HG02938 (cell line): Measurements from ENCODE around the gene TCL1B.
"Not testable (repeated sequence)": the region's sequence is repeated elsewhere in the genome, so short reads cannot be mapped to it uniquely, and the experiment has no call there.

ENCODE experiments used
- ATAC-seq: cut with Tn5 transposase; IDR thresholded peaks from one replicate; pipeline ENCODE4 v1.9.1; 2021; ENCODE audit warnings: mild to moderate bottlenecking, moderate library complexity; ENCODE audit not compliant: unreplicated experiment

TCL1B gene

GRCh38 chr14:95685978-95686922 is at the start of gene TCL1B:
Gene TCL1B (plus strand): TSS chr14:95686426. CDS start chr14:95686468, 42 bp downstream.
- no peak for ATAC-seq

- no peak for ATAC-seq
Measured at GRCh38 chr14:95644981-95645380, 41.2 kb upstream of the TCL1B start.

- ATAC-seq, result no peak
Measured at GRCh38 chr14:95645389-95645996, 40.7 kb upstream of the TCL1B start.

GRCh38 chr14:95647926-95648325 is 38.3 kb upstream of the TCL1B start:
- no peak for ATAC-seq

- no peak for ATAC-seq
Measured at GRCh38 chr14:95649230-95649629, 37.0 kb upstream of the TCL1B start.

- no peak for ATAC-seq
Measured at GRCh38 chr14:95651028-95651427, 35.2 kb upstream of the TCL1B start.

GRCh38 chr14:95651821-95652583 is 34.2 kb upstream of the TCL1B start:
- ATAC-seq, result no peak

GRCh38 chr14:95652690-95653089 is 33.5 kb upstream of the TCL1B start:
- no peak for ATAC-seq

GRCh38 chr14:95655461-95655860 is 30.8 kb upstream of the TCL1B start:
- ATAC-seq, result no peak

- no peak for ATAC-seq
Measured at GRCh38 chr14:95656634-95657033, 29.6 kb upstream of the TCL1B start.

GRCh38 chr14:95657454-95657853 is 28.8 kb upstream of the TCL1B start:
- no peak for ATAC-seq

GRCh38 chr14:95659293-95659989 is 26.8 kb upstream of the TCL1B start:
- ATAC-seq, result no peak

GRCh38 chr14:95659990-95660385 is 26.2 kb upstream of the TCL1B start:
- no peak for ATAC-seq

GRCh38 chr14:95660651-95661515 is 25.3 kb upstream of the TCL1B start:
- no peak for ATAC-seq

- peak; percentile 49 for ATAC-seq
Measured at GRCh38 chr14:95662376-95663186, 23.6 kb upstream of the TCL1B start.

- ATAC-seq, result no peak
Measured at GRCh38 chr14:95663226-95663797, 22.9 kb upstream of the TCL1B start.

GRCh38 chr14:95664066-95664465 is 22.2 kb upstream of the TCL1B start:
- ATAC-seq, result no peak

- ATAC-seq, result no peak
Measured at GRCh38 chr14:95664546-95664945, 21.7 kb upstream of the TCL1B start.

GRCh38 chr14:95665530-95665929 is 20.7 kb upstream of the TCL1B start:
- not testable (repeated sequence) for ATAC-seq
